ENCODE results near the gene SIL1. TPM values are rescaled to one million over a fixed set of nuclear protein-coding genes. Genes with fewer than 3 reads are reported as not detected.
"Not testable (repeated sequence)": the region's sequence is repeated elsewhere in the genome, so short reads cannot be mapped to it uniquely, and the experiment has no call there.

SIL1 gene
- total RNA-seq, 3 donors from 2014 or later (not counting 1 experiment from before 2014, with no cell fraction given), result 16.9 to 22.5 (median 22.4) TPM

GRCh38 chr5:139228201-139228803, 30.1 kb upstream of the SIL1 start:
- no peaks in the 10 kb centered on the region for H3K9me3 Mint-ChIP-seq
- no peaks in the 10 kb centered on the region for H3K36me3 Mint-ChIP-seq
- H3K36me3 ChIP-seq (ENCODE audit: control insufficient read depth, insufficient read depth, low read length), result no peaks in the 10 kb centered on the region
- no peak for ATAC-seq
- no peak overlapping the region for H3K4me3 Mint-ChIP-seq
- H3K4me1 ChIP-seq (ENCODE audit: control insufficient read depth, insufficient read depth, low read length), result no peaks in the 10 kb centered on the region
- H3K4me1 Mint-ChIP-seq, result no peaks in the 10 kb centered on the region
- DNase-seq, result no peak
- no peaks in the 10 kb centered on the region for H3K9me3 ChIP-seq (ENCODE audit: control insufficient read depth, insufficient read depth, low read length)
- peaks cover 0 to 5% of the 10 kb centered on the region in 2 donors for H3K27me3 Mint-ChIP-seq (ENCODE audit: low read depth in 2 of 2)
- no peak overlapping the region for H3K27ac Mint-ChIP-seq
- WGBS (ENCODE audit: insufficient coverage), result 91% methylated on average over 1 of the region's 1 CpG
- H3K27ac ChIP-seq (ENCODE audit: low read length), result no peak overlapping the region
- H3K4me3 ChIP-seq (ENCODE audit: low read length), result no peak overlapping the region
- no peaks in the 10 kb centered on the region for H3K27me3 ChIP-seq (ENCODE audit: control insufficient read depth, insufficient read depth, low read length)
- TF ChIP-seq CTCF (IDR thresholded peaks at IDR 0.05), result no peak
- intact Hi-C loops (cut with micrococcal nuclease), result no loop called here

- DNase-seq (no peak), ATAC-seq (no peak)
- Mint-ChIP-seq H3K36me3 (no peaks in the 10 kb centered on the region), H3K4me3 (no peak overlapping the region), H3K27ac (no peak overlapping the region), H3K27me3 (ENCODE audit: low read depth in 2 of 2) (peaks cover 5 to 8% of the 10 kb centered on the region in 2 donors), H3K4me1 (no peaks in the 10 kb centered on the region), H3K9me3 (no peaks in the 10 kb centered on the region)
- H3K36me3 ChIP-seq (ENCODE audit: control insufficient read depth, insufficient read depth, low read length), result no peaks in the 10 kb centered on the region
- H3K4me3 ChIP-seq (ENCODE audit: low read length), result no peak overlapping the region
- no peaks in the 10 kb centered on the region for H3K27me3 ChIP-seq (ENCODE audit: control insufficient read depth, insufficient read depth, low read length)
- TF ChIP-seq CTCF (IDR thresholded peaks at IDR 0.05), result no peak
- H3K9me3 ChIP-seq (ENCODE audit: control insufficient read depth, insufficient read depth, low read length), result no peaks in the 10 kb centered on the region
- 100% methylated on average over 2 of the region's 2 CpGs for WGBS (ENCODE audit: insufficient coverage)
- H3K27ac ChIP-seq (ENCODE audit: low read length), result no peak overlapping the region
- intact Hi-C loops (cut with micrococcal nuclease), result no loop called here
- H3K4me1 ChIP-seq (ENCODE audit: control insufficient read depth, insufficient read depth, low read length), result no peaks in the 10 kb centered on the region
These were observed 28.0 kb upstream of the SIL1 start for GRCh38 chr5:139226131-139226530.

- no peaks in the 10 kb centered on the region for H3K9me3 ChIP-seq (ENCODE audit: control insufficient read depth, insufficient read depth, low read length)
- no peak for TF ChIP-seq CTCF (IDR thresholded peaks at IDR 0.05)
- DNase-seq (no peak), ATAC-seq (no peak)
- Mint-ChIP-seq H3K4me1 (no peaks in the 10 kb centered on the region), H3K36me3 (no peaks in the 10 kb centered on the region), H3K9me3 (no peaks in the 10 kb centered on the region), H3K4me3 (no peak overlapping the region), H3K27ac (no peak overlapping the region), H3K27me3 (ENCODE audit: low read depth in 2 of 2) (peaks cover 3 to 8% of the 10 kb centered on the region in 2 donors)
- no peaks in the 10 kb centered on the region for H3K36me3 ChIP-seq (ENCODE audit: control insufficient read depth, insufficient read depth, low read length)
- intact Hi-C loops (cut with micrococcal nuclease), result no loop called here
- 93% methylated on average over 3 of the region's 3 CpGs for WGBS (ENCODE audit: insufficient coverage)
- no peak overlapping the region for H3K4me3 ChIP-seq (ENCODE audit: low read length)
- no peaks in the 10 kb centered on the region for H3K4me1 ChIP-seq (ENCODE audit: control insufficient read depth, insufficient read depth, low read length)
- H3K27ac ChIP-seq (ENCODE audit: low read length), result no peak overlapping the region
- no peaks in the 10 kb centered on the region for H3K27me3 ChIP-seq (ENCODE audit: control insufficient read depth, insufficient read depth, low read length)
These were observed 25.3 kb upstream of the SIL1 start for GRCh38 chr5:139223481-139223880.

- Histone ChIP-seq H3K4me1 (ENCODE audit: control insufficient read depth, insufficient read depth, low read length) (no peaks in the 10 kb centered on the region), H3K4me3 (ENCODE audit: low read length) (no peak overlapping the region), H3K36me3 (ENCODE audit: control insufficient read depth, insufficient read depth, low read length) (no peaks in the 10 kb centered on the region), H3K9me3 (ENCODE audit: control insufficient read depth, insufficient read depth, low read length) (no peaks in the 10 kb centered on the region), H3K27me3 (ENCODE audit: control insufficient read depth, insufficient read depth, low read length) (no peaks in the 10 kb centered on the region), H3K27ac (ENCODE audit: low read length) (no peak overlapping the region)
- Mint-ChIP-seq H3K4me3 (no peak overlapping the region), H3K9me3 (no peaks in the 10 kb centered on the region), H3K4me1 (no peaks in the 10 kb centered on the region), H3K36me3 (no peaks in the 10 kb centered on the region), H3K27me3 (ENCODE audit: low read depth in 2 of 2) (peaks cover 2 to 8% of the 10 kb centered on the region in 2 donors), H3K27ac (no peak overlapping the region)
- no peak for TF ChIP-seq CTCF (IDR thresholded peaks at IDR 0.05)
- WGBS (ENCODE audit: insufficient coverage), result 15% methylated on average over 2 of the region's 3 CpGs
- no peak for ATAC-seq
- intact Hi-C loops (cut with micrococcal nuclease), result no loop called here
- no peak for DNase-seq
These were observed 24.2 kb upstream of the SIL1 start for GRCh38 chr5:139222346-139222745.

GRCh38 chr5:139218038-139218437, 19.9 kb upstream of the SIL1 start:
- H3K4me1 Mint-ChIP-seq; ATAC-seq; DNase-seq; H3K4me3 ChIP-seq (ENCODE audit: low read length); H3K9me3 Mint-ChIP-seq; H3K36me3 Mint-ChIP-seq; H3K4me3 Mint-ChIP-seq; H3K4me1 ChIP-seq (ENCODE audit: control insufficient read depth, insufficient read depth, low read length); H3K27ac Mint-ChIP-seq; H3K27me3 Mint-ChIP-seq (ENCODE audit: low read depth in 2 of 2); intact Hi-C loops (cut with micrococcal nuclease); H3K27me3 ChIP-seq (ENCODE audit: control insufficient read depth, insufficient read depth, low read length); H3K27ac ChIP-seq (ENCODE audit: low read length); H3K9me3 ChIP-seq (ENCODE audit: control insufficient read depth, insufficient read depth, low read length); H3K36me3 ChIP-seq (ENCODE audit: control insufficient read depth, insufficient read depth, low read length): not testable (repeated sequence)
- WGBS (ENCODE audit: insufficient coverage), result 60% methylated on average over 5 of the region's 7 CpGs

Data from natural killer cell (primary cell).